WTC11 (cell line): ENCODE data around the gene GRM5.

Source experiments
- ESRRA ChIP-seq: sonication (generic); formaldehyde crosslinking; IDR thresholded peaks from 2 replicates; pipeline ENCODE4 v1.8.1; 2022; ENCODE audit warnings: mild to moderate bottlenecking, missing genetic modification reagents, borderline replicate concordance
- ZNF121 ChIP-seq: sonication (generic); formaldehyde crosslinking; IDR thresholded peaks from 2 replicates; pipeline ENCODE4 v1.8.0; 2023; ENCODE audit warnings: missing genetic modification reagents
- TF ChIP-seq, protein P1 (sequence below): fragments of 200-600 bp; IDR thresholded peaks from 2 replicates; pipeline ENCODE4 v1.8.0; 2022; ENCODE audit warnings: antibody characterized with exemption
- TF ChIP-seq, protein P2 (sequence below): sonication (generic); formaldehyde crosslinking; IDR thresholded peaks from 2 replicates; pipeline ENCODE4 v1.8.1; 2023; ENCODE audit warnings: mild to moderate bottlenecking, missing genetic modification reagents, moderate library complexity
- TF ChIP-seq, protein P3 (sequence below): sonication (generic); formaldehyde crosslinking; IDR thresholded peaks from 2 replicates; pipeline ENCODE4 v1.8.1; 2023; ENCODE audit warnings: mild to moderate bottlenecking, missing genetic modification reagents, moderate library complexity

GRCh38 chr11:88535916-88536547 is 529.8 kb downstream of the GRM5 start:
- TF ChIP-seq ESRRA (CRISPR knock-in tag) (no peak), ZNF121 (CRISPR knock-in tag) (no peak)
- TF ChIP-seq, protein P1, sequence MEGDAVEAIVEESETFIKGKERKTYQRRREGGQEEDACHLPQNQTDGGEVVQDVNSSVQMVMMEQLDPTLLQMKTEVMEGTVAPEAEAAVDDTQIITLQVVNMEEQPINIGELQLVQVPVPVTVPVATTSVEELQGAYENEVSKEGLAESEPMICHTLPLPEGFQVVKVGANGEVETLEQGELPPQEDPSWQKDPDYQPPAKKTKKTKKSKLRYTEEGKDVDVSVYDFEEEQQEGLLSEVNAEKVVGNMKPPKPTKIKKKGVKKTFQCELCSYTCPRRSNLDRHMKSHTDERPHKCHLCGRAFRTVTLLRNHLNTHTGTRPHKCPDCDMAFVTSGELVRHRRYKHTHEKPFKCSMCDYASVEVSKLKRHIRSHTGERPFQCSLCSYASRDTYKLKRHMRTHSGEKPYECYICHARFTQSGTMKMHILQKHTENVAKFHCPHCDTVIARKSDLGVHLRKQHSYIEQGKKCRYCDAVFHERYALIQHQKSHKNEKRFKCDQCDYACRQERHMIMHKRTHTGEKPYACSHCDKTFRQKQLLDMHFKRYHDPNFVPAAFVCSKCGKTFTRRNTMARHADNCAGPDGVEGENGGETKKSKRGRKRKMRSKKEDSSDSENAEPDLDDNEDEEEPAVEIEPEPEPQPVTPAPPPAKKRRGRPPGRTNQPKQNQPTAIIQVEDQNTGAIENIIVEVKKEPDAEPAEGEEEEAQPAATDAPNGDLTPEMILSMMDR = no peak
- TF ChIP-seq, protein P2, sequence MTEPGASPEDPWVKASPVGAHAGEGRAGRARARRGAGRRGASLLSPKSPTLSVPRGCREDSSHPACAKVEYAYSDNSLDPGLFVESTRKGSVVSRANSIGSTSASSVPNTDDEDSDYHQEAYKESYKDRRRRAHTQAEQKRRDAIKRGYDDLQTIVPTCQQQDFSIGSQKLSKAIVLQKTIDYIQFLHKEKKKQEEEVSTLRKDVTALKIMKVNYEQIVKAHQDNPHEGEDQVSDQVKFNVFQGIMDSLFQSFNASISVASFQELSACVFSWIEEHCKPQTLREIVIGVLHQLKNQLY (CRISPR knock-in tag) = no peak
- TF ChIP-seq, protein P3, sequence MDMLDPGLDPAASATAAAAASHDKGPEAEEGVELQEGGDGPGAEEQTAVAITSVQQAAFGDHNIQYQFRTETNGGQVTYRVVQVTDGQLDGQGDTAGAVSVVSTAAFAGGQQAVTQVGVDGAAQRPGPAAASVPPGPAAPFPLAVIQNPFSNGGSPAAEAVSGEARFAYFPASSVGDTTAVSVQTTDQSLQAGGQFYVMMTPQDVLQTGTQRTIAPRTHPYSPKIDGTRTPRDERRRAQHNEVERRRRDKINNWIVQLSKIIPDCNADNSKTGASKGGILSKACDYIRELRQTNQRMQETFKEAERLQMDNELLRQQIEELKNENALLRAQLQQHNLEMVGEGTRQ (CRISPR knock-in tag) = no peak
